Measurements from ENCODE around the gene FNDC10. TPM values are rescaled to one million over a fixed set of nuclear protein-coding genes. Genes with fewer than 3 reads are reported as not detected.
"Not testable (repeated sequence)": the region's sequence is repeated elsewhere in the genome, so short reads cannot be mapped to it uniquely, and the experiment has no call there.

Gene FNDC10
- total and polyA plus RNA-seq, 2 experiments from 2014 or later: 2.1 to 8.8 TPM

DNA sequence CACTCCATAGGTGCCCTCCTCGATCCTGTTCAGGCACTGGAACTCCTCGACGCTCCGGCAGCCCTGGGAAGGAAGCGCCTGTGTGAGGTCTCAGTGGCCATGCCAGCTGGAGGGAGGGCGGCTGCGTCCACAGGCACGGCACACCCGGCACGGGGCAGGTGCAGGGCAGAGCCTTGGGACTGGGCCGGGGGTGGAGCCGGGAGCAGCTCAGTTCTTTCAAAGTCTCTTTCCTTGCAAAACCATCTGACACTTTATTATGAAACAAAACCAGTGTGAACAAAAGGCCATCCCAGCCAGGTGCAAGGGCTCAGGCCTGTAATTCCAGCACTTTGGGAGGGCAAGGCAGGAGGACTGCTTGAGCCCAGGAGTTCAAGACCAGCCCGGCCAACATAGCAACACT, 38.6 kb upstream of the FNDC10 start:
- not testable (repeated sequence) for H3K36me3 ChIP-seq (replicated peaks; ENCODE audit: insufficient read depth, low read depth); H3K4me3 ChIP-seq; H3K9me2 ChIP-seq (replicated peaks; ENCODE audit: insufficient read depth); H3K79me2 ChIP-seq; H3K4me2 ChIP-seq; H3K27ac ChIP-seq; H4K20me1 ChIP-seq (ENCODE audit: insufficient read depth, poor library complexity, severe bottlenecking); H3K9me3 ChIP-seq (ENCODE audit: low read depth); H3K4me1 ChIP-seq (ENCODE audit: insufficient read depth); DNase-seq (ENCODE audit: low spot score); H2AFZ ChIP-seq; H3K27me3 ChIP-seq
- WGBS (ENCODE audit: low lambda C conversion rate, missing lambda C conversion rate): 93% methylated on average over 8 of the region's 13 CpGs

- not testable (repeated sequence) for H3K27me3 ChIP-seq; H3K9me2 ChIP-seq (replicated peaks; ENCODE audit: insufficient read depth); H3K4me2 ChIP-seq; H3K4me1 ChIP-seq (ENCODE audit: insufficient read depth); H3K4me3 ChIP-seq; H2AFZ ChIP-seq; H3K9me3 ChIP-seq (ENCODE audit: low read depth); H3K36me3 ChIP-seq (replicated peaks; ENCODE audit: insufficient read depth, low read depth); H3K27ac ChIP-seq; DNase-seq (ENCODE audit: low spot score); H3K79me2 ChIP-seq; H4K20me1 ChIP-seq (ENCODE audit: insufficient read depth, poor library complexity, severe bottlenecking)
- 93% methylated on average over 12 of the region's 14 CpGs for WGBS (ENCODE audit: low lambda C conversion rate, missing lambda C conversion rate)
Measured at GRCh38 chr1:1637479-1637875, 37.5 kb upstream of the FNDC10 start.

DNA sequence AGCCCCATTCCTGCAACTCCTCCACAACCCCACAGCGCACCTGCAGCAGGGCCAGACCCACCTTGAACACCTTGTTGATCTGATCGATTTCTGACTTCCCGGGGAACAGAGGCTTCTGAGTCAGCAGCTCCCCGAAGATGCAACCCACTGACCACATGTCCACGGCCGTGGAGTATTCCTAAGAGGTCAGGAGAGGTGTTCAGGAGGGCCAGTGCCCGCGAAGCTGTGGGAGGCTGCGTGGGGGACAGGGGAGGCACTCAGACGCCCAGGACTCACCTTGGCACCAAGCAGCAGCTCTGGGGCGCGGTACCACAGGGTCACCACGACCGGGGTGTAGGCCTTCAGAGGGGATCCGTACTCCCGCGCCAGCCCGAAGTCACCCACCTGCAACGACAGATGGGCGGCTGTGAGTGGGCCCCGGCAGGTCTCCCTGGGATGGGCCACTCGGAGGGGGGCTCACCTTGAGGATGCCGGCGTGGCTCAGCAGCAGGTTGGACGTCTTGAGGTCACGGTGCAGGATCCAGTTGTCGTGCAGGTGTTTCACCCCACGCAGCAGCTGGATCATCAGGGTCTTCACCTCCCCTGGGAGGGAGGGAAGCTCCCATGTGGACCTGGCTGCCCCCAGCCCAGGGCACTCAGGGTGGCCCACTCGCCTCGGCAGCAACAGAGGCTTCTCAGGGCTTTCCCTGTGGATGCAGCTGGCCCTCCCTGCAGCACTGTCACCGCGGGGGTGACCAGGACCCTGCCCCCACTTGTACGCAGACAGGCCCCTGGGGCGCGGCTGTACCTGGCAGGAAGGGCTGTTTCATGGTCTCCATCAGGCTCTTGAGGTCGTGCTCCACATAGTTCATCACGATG, 36.9 kb upstream of the FNDC10 start:
- not testable (repeated sequence) for H3K79me2 ChIP-seq; DNase-seq (ENCODE audit: low spot score); H3K9me2 ChIP-seq (replicated peaks; ENCODE audit: insufficient read depth); H3K36me3 ChIP-seq (replicated peaks; ENCODE audit: insufficient read depth, low read depth); H3K9me3 ChIP-seq (ENCODE audit: low read depth); H3K4me2 ChIP-seq; H2AFZ ChIP-seq; H4K20me1 ChIP-seq (ENCODE audit: insufficient read depth, poor library complexity, severe bottlenecking); H3K4me1 ChIP-seq (ENCODE audit: insufficient read depth); H3K4me3 ChIP-seq; H3K27ac ChIP-seq; H3K27me3 ChIP-seq
- WGBS (ENCODE audit: low lambda C conversion rate, missing lambda C conversion rate): 96% methylated on average over 36 of the region's 37 CpGs

GRCh38 chr1:1634613-1635012, 34.7 kb upstream of the FNDC10 start:
- not testable (repeated sequence) for DNase-seq (ENCODE audit: low spot score); H2AFZ ChIP-seq; H3K27ac ChIP-seq; H3K9me2 ChIP-seq (replicated peaks; ENCODE audit: insufficient read depth); H3K9me3 ChIP-seq (ENCODE audit: low read depth); H3K4me3 ChIP-seq; H4K20me1 ChIP-seq (ENCODE audit: insufficient read depth, poor library complexity, severe bottlenecking); H3K4me2 ChIP-seq; H3K79me2 ChIP-seq; H3K36me3 ChIP-seq (replicated peaks; ENCODE audit: insufficient read depth, low read depth)
- Histone ChIP-seq H3K27me3 (peaks cover 15% of the 10 kb centered on the region), H3K4me1 (ENCODE audit: insufficient read depth) (peaks cover 19% of the 10 kb centered on the region)
- 95% methylated on average over 10 of the region's 13 CpGs for WGBS (ENCODE audit: low lambda C conversion rate, missing lambda C conversion rate)

DNA sequence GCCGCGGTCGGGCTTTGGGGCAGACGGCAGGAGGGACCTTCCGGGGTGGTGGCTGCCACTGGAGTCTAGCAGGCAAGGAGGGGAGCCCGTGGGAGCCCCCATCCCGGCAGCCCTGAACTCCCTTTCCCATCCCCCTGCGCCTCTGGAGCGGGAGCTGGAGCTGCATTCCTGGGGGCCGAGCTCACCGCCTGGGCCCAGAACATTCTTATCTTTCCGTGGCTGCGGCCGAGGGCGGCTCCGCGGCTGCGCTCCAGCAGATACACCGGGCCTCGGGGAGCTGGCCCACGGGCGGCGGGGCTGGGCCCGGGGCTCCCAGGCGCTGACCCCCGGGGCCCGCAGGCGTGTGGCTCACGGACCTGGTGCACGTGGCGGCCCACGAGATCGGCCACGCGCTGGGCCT, 33.5 kb upstream of the FNDC10 start:
- peaks cover 19% of the 10 kb centered on the region for H3K4me1 ChIP-seq (ENCODE audit: insufficient read depth)
- not testable (repeated sequence) for H2AFZ ChIP-seq; H3K79me2 ChIP-seq; H3K9me2 ChIP-seq (replicated peaks; ENCODE audit: insufficient read depth); H3K4me3 ChIP-seq; H4K20me1 ChIP-seq (ENCODE audit: insufficient read depth, poor library complexity, severe bottlenecking); H3K36me3 ChIP-seq (replicated peaks; ENCODE audit: insufficient read depth, low read depth); H3K27ac ChIP-seq; H3K4me2 ChIP-seq; DNase-seq (ENCODE audit: low spot score); H3K9me3 ChIP-seq (ENCODE audit: low read depth)
- H3K27me3 ChIP-seq: peaks cover 15% of the 10 kb centered on the region
- WGBS (ENCODE audit: low lambda C conversion rate, missing lambda C conversion rate): no CpG with 5 or more reads among the region's 35 CpGs

DNA sequence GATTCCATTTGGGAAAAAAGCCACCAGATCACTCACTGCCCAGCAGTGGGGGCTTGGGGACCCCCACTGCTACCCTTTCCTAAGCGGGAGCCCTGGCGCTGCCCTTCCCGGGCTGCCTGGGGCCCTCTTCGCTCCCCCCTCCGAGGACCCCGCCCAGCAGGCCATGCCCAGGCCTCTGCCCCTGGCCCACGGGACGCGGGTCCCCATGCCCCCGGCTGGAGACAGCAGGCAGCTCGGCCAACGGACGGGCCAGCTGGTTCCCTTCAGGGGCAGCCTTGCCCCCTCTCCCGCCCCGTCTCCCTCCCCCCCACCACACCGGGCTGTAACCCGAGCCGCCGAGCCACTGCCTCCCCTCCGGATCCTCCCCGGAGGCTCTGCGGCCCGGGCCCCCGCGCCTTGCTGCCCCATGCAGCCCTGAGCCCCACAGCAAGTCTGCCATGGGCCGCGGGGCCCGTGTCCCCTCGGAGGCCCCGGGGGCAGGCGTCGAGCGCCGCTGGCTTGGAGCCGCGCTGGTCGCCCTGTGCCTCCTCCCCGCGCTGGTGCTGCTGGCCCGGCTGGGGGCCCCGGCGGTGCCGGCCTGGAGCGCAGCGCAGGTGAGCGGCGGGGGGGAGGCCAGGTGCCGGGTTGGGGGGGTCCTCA, 32.0 kb upstream of the FNDC10 start, which contains the start of gene MMP23B:
Gene MMP23B, plus strand, starts transcription at position 392 of the 639 bp plus-strand sequence. Its CDS starts 46 bp downstream, at position 438.
- TF ChIP-seq EZH2 (IDR thresholded peaks at IDR 0.05; ENCODE audit: borderline replicate concordance) (peak; percentile 59), EZH2phosphoT487 (IDR thresholded peaks at IDR 0.05; ENCODE audit: low read depth, severe bottlenecking, unreplicated experiment) (peak; percentile 23)
- TF ChIP-seq, protein P1, sequence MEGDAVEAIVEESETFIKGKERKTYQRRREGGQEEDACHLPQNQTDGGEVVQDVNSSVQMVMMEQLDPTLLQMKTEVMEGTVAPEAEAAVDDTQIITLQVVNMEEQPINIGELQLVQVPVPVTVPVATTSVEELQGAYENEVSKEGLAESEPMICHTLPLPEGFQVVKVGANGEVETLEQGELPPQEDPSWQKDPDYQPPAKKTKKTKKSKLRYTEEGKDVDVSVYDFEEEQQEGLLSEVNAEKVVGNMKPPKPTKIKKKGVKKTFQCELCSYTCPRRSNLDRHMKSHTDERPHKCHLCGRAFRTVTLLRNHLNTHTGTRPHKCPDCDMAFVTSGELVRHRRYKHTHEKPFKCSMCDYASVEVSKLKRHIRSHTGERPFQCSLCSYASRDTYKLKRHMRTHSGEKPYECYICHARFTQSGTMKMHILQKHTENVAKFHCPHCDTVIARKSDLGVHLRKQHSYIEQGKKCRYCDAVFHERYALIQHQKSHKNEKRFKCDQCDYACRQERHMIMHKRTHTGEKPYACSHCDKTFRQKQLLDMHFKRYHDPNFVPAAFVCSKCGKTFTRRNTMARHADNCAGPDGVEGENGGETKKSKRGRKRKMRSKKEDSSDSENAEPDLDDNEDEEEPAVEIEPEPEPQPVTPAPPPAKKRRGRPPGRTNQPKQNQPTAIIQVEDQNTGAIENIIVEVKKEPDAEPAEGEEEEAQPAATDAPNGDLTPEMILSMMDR (IDR thresholded peaks at IDR 0.05; ENCODE audit: poor library complexity): no peak
- 2% methylated on average over 11 of the region's 48 CpGs for WGBS (ENCODE audit: low lambda C conversion rate, missing lambda C conversion rate)
- peak within 1 kb of the TSS; percentile 92 for H3K27ac ChIP-seq
- peak; percentile 68 for DNase-seq (ENCODE audit: low spot score)
- no peaks in the 10 kb centered on the region for H3K36me3 ChIP-seq (replicated peaks; ENCODE audit: insufficient read depth, low read depth)
- no peaks in the 10 kb centered on the region for H3K9me2 ChIP-seq (replicated peaks; ENCODE audit: insufficient read depth)
- peak within 1 kb of the TSS; percentile 36 for H3K4me3 ChIP-seq
- H3K9me3 ChIP-seq (ENCODE audit: low read depth): no peaks in the 10 kb centered on the region
- H2AFZ ChIP-seq: no peak within 1 kb of the TSS
- H3K4me1 ChIP-seq (ENCODE audit: insufficient read depth): peaks cover 19% of the 10 kb centered on the region
- H3K4me2 ChIP-seq: peak within 1 kb of the TSS; percentile 75
- no peaks in the 10 kb centered on the region for H4K20me1 ChIP-seq (ENCODE audit: insufficient read depth, poor library complexity, severe bottlenecking)
- no peaks in the 10 kb centered on the region for H3K79me2 ChIP-seq
- peaks cover 15% of the 10 kb centered on the region for H3K27me3 ChIP-seq

Measured in hepatocyte (in vitro differentiated cells).